Fibroblast of the aortic adventitia (primary cell): ENCODE data around the gene MRPL21. TPM values are rescaled to one million over a fixed set of nuclear protein-coding genes. Genes with fewer than 3 reads are reported as not detected.

Source experiments
- DNase-seq: peaks from one replicate; pipeline ENCODE4 v3.0.0-alpha.2; 2010; ENCODE audit warnings: low read depth
- H3K4me3 ChIP-seq: 2 replicates; pipeline ENCODE4 v1.5.1; 2011; ENCODE audit warnings: low read depth, mild to moderate bottlenecking, control low read depth, low read length, moderate library complexity
- CTCF ChIP-seq: IDR thresholded peaks from 2 replicates; pipeline ENCODE4 v1.5.1; 2011; ENCODE audit warnings: mild to moderate bottlenecking, low read length, control low read depth, inconsistent platforms; ENCODE audit not compliant: insufficient read depth
- total RNA-seq: library from RNA; depleted of rRNA; stranded (reverse); fragments of >200 nt; gene quantifications from 2 replicates; pipeline ENCODE4 v1.2.3, GENCODE V29; 2012; ENCODE audit warnings: low replicate concordance

MRPL21 gene
- total RNA-seq, 1 donor: 57.8 TPM

- DNase-seq: peak; percentile 14
- H3K4me3 ChIP-seq: no peak overlapping the region
- no peak for TF ChIP-seq CTCF
Measured at GRCh38 chr11:68912254-68912653, 8.6 kb upstream of the MRPL21 start.

- no peak for DNase-seq
- TF ChIP-seq CTCF: no peak
- H3K4me3 ChIP-seq: no peak overlapping the region
Measured at GRCh38 chr11:68911731-68912130, 8.1 kb upstream of the MRPL21 start.

- H3K4me3 ChIP-seq: no peak overlapping the region
- TF ChIP-seq CTCF: no peak
- no peak for DNase-seq
Measured at GRCh38 chr11:68910965-68911364, 7.3 kb upstream of the MRPL21 start.

GRCh38 chr11:68908273-68908672 is 4.6 kb upstream of the MRPL21 start:
- H3K4me3 ChIP-seq: no peak overlapping the region
- TF ChIP-seq CTCF: no peak
- DNase-seq: no peak

- peak overlapping the region; percentile 100 for H3K4me3 ChIP-seq
- DNase-seq: no peak
- TF ChIP-seq CTCF: no peak
Measured at GRCh38 chr11:68905421-68906360, 2.1 kb upstream of the MRPL21 start.

- no peak for TF ChIP-seq CTCF
- peak; percentile 22 for DNase-seq
- peak overlapping the region; percentile 100 for H3K4me3 ChIP-seq
Measured at GRCh38 chr11:68904248-68904847, 716 bp upstream of the MRPL21 start.
